IgD-negative memory B cell (primary cell): ENCODE data around the gene PARD3. TPM values are rescaled to one million over a fixed set of nuclear protein-coding genes. Genes with fewer than 3 reads are reported as not detected.

Experiments used
- H3K27ac Mint-ChIP-seq, 3 donors: one replicate each; pipeline ENCODE4 v1.8.0; 2020 to 2022; ENCODE audit warnings: mild to moderate bottlenecking in 3 of 3, mixed read lengths in 3 of 3, moderate library complexity in 1 of 3
- H3K27me3 Mint-ChIP-seq: one replicate; pipeline ENCODE4 v1.8.0; 2021; ENCODE audit warnings: mixed read lengths
- H3K36me3 Mint-ChIP-seq: one replicate; pipeline ENCODE4 v1.8.0; 2020; ENCODE audit warnings: mild to moderate bottlenecking, mixed read lengths
- H3K4me1 Mint-ChIP-seq, 3 donors: one replicate each; pipeline ENCODE4 v1.8.0; 2020 to 2022; ENCODE audit warnings: mixed read lengths in 3 of 3, mild to moderate bottlenecking in 1 of 3
- H3K4me3 Mint-ChIP-seq, 4 donors: one replicate each; pipeline ENCODE4 v1.8.0; 2020 to 2022; ENCODE audit warnings: mild to moderate bottlenecking in 4 of 4, mixed read lengths in 4 of 4, moderate library complexity in 3 of 4
- H3K9me3 Mint-ChIP-seq, 3 donors: one replicate each; pipeline ENCODE4 v1.8.0; 2020 to 2021; ENCODE audit warnings: mixed read lengths in 3 of 3, mild to moderate bottlenecking in 1 of 3
- polyA plus RNA-seq: library from polyadenylated mRNA; unstranded; fragments of 300-500 nt; fragmentation: Illumina TruSeq; gene quantifications from one replicate; pipeline ENCODE4 v1.2.3, GENCODE V29; 2021

The PARD3 gene
- polyA plus RNA-seq, 1 donor from 2014 or later: not detected

- Mint-ChIP-seq H3K27ac (peak overlapping the region in 1 of 3 donors; percentile 65), H3K27me3 (no peaks in the 10 kb centered on the region), H3K36me3 (peaks cover 1% of the 10 kb centered on the region), H3K4me1 (no peaks in the 10 kb centered on the region), H3K4me3 (no peak overlapping the region), H3K9me3 (peaks cover 0 to 4% (median 4%) of the 10 kb centered on the region in 3 donors)
Measured at GRCh38 chr10:34835908-34836508, 20.9 kb upstream of the PARD3 start.

GRCh38 chr10:34834274-34834673 is 19.2 kb upstream of the PARD3 start:
- H3K27ac Mint-ChIP-seq: no peak overlapping the region
- H3K9me3 Mint-ChIP-seq: peaks cover 0 to 8% (median 4%) of the 10 kb centered on the region in 3 donors
- peaks cover 0 to 2% (median 0%) of the 10 kb centered on the region in 3 donors for H3K4me1 Mint-ChIP-seq
- peaks cover 1% of the 10 kb centered on the region for H3K36me3 Mint-ChIP-seq
- no peak overlapping the region for H3K4me3 Mint-ChIP-seq
- no peaks in the 10 kb centered on the region for H3K27me3 Mint-ChIP-seq

- Mint-ChIP-seq H3K36me3 (no peaks in the 10 kb centered on the region), H3K4me3 (no peak overlapping the region), H3K27ac (no peak overlapping the region), H3K4me1 (peaks cover 0 to 2% (median 0%) of the 10 kb centered on the region in 3 donors), H3K27me3 (no peaks in the 10 kb centered on the region), H3K9me3 (peaks cover 0 to 4% (median 0%) of the 10 kb centered on the region in 3 donors)
Measured at GRCh38 chr10:34830217-34830822, 15.2 kb upstream of the PARD3 start.

GRCh38 chr10:34826857-34827766 is 12.0 kb upstream of the PARD3 start:
- no peaks in the 10 kb centered on the region for H3K36me3 Mint-ChIP-seq
- peaks cover 2 to 4% (median 2%) of the 10 kb centered on the region in 3 donors for H3K9me3 Mint-ChIP-seq
- no peak overlapping the region for H3K4me3 Mint-ChIP-seq
- peaks cover 1% of the 10 kb centered on the region for H3K27me3 Mint-ChIP-seq
- H3K27ac Mint-ChIP-seq: no peak overlapping the region
- peaks cover 0 to 2% (median 0%) of the 10 kb centered on the region in 3 donors for H3K4me1 Mint-ChIP-seq

GRCh38 chr10:34826221-34826620 is 11.1 kb upstream of the PARD3 start:
- Mint-ChIP-seq H3K4me1 (peaks cover 0 to 2% (median 0%) of the 10 kb centered on the region in 3 donors), H3K9me3 (peaks cover 2 to 5% (median 4%) of the 10 kb centered on the region in 3 donors), H3K27ac (no peak overlapping the region), H3K4me3 (no peak overlapping the region), H3K36me3 (no peaks in the 10 kb centered on the region), H3K27me3 (peaks cover 1% of the 10 kb centered on the region)

- H3K36me3 Mint-ChIP-seq: no peaks in the 10 kb centered on the region
- peaks cover 1% of the 10 kb centered on the region for H3K27me3 Mint-ChIP-seq
- H3K4me3 Mint-ChIP-seq: no peak overlapping the region
- no peak overlapping the region for H3K27ac Mint-ChIP-seq
- peaks cover 1 to 6% (median 2%) of the 10 kb centered on the region in 3 donors for H3K9me3 Mint-ChIP-seq
- peaks cover 0 to 1% (median 0%) of the 10 kb centered on the region in 3 donors for H3K4me1 Mint-ChIP-seq
Measured at GRCh38 chr10:34825414-34825813, 10.3 kb upstream of the PARD3 start.

GRCh38 chr10:34824870-34825269 is 9.8 kb upstream of the PARD3 start:
- Mint-ChIP-seq H3K9me3 (peaks cover 0 to 6% (median 2%) of the 10 kb centered on the region in 3 donors), H3K27me3 (peaks cover 1% of the 10 kb centered on the region), H3K4me3 (no peak overlapping the region), H3K36me3 (no peaks in the 10 kb centered on the region), H3K4me1 (no peaks in the 10 kb centered on the region), H3K27ac (no peak overlapping the region)

- Mint-ChIP-seq H3K36me3 (no peaks in the 10 kb centered on the region), H3K9me3 (peaks cover 0 to 6% (median 2%) of the 10 kb centered on the region in 3 donors), H3K27ac (no peak overlapping the region), H3K4me1 (no peaks in the 10 kb centered on the region), H3K27me3 (peaks cover 12% of the 10 kb centered on the region), H3K4me3 (no peak overlapping the region)
Measured at GRCh38 chr10:34821587-34822585, 6.8 kb upstream of the PARD3 start.

- Mint-ChIP-seq H3K4me3 (no peak overlapping the region), H3K27ac (no peak overlapping the region), H3K4me1 (peaks cover 0 to 10% (median 0%) of the 10 kb centered on the region in 3 donors), H3K27me3 (peaks cover 28% of the 10 kb centered on the region), H3K9me3 (peaks cover 0 to 5% (median 0%) of the 10 kb centered on the region in 3 donors), H3K36me3 (no peaks in the 10 kb centered on the region)
Measured at GRCh38 chr10:34817586-34817985, 2.5 kb upstream of the PARD3 start.

GRCh38 chr10:34817054-34817453 is 2.0 kb upstream of the PARD3 start:
- Mint-ChIP-seq H3K9me3 (peaks cover 0 to 5% (median 0%) of the 10 kb centered on the region in 3 donors), H3K4me3 (no peak overlapping the region), H3K36me3 (no peaks in the 10 kb centered on the region), H3K4me1 (peaks cover 0 to 10% (median 0%) of the 10 kb centered on the region in 3 donors), H3K27ac (no peak overlapping the region), H3K27me3 (peaks cover 28% of the 10 kb centered on the region)

- H3K27me3 Mint-ChIP-seq: peaks cover 28% of the 10 kb centered on the region
- H3K27ac Mint-ChIP-seq: no peak overlapping the region
- peaks cover 0 to 10% (median 0%) of the 10 kb centered on the region in 3 donors for H3K4me1 Mint-ChIP-seq
- H3K4me3 Mint-ChIP-seq: peak overlapping the region in 2 of 4 donors; percentile 43 to 76
- H3K9me3 Mint-ChIP-seq: peaks cover 0 to 4% (median 0%) of the 10 kb centered on the region in 3 donors
- no peaks in the 10 kb centered on the region for H3K36me3 Mint-ChIP-seq
Measured at GRCh38 chr10:34816501-34817002, 1.5 kb upstream of the PARD3 start.

GRCh38 chr10:34816085-34816496 is 995 bp upstream of the PARD3 start:
- Mint-ChIP-seq H3K4me1 (peaks cover 0 to 10% (median 0%) of the 10 kb centered on the region in 3 donors), H3K27ac (no peak overlapping the region), H3K4me3 (peak overlapping the region in 3 of 4 donors; percentile 54 to 76 (median 60)), H3K9me3 (peaks cover 0 to 2% (median 0%) of the 10 kb centered on the region in 3 donors), H3K36me3 (no peaks in the 10 kb centered on the region), H3K27me3 (peaks cover 28% of the 10 kb centered on the region)

- peaks cover 0 to 10% (median 0%) of the 10 kb centered on the region in 3 donors for H3K4me1 Mint-ChIP-seq
- no peak overlapping the region for H3K4me3 Mint-ChIP-seq
- peaks cover 30% of the 10 kb centered on the region for H3K27me3 Mint-ChIP-seq
- no peak overlapping the region for H3K27ac Mint-ChIP-seq
- no peaks in the 10 kb centered on the region for H3K36me3 Mint-ChIP-seq
- H3K9me3 Mint-ChIP-seq: no peaks in the 10 kb centered on the region
Measured at GRCh38 chr10:34814913-34815184, 247 bp downstream of the PARD3 start.
